Urinary bladder (tissue), 4 donors: Measurements from ENCODE around the gene LRRC70. TPM values are rescaled to one million over a fixed set of nuclear protein-coding genes. Genes with fewer than 3 reads are reported as not detected.

Experiments used
- DNase-seq: peaks from one replicate; pipeline ENCODE4 v3.0.0-alpha.2; 2015; ENCODE audit errors: extremely low spot score
- H3K27ac ChIP-seq: one replicate; pipeline ENCODE4 v1.5.1; 2013; ENCODE audit warnings: low read depth, mild to moderate bottlenecking, moderate library complexity
- H3K36me3 ChIP-seq: one replicate; pipeline ENCODE4 v1.6.1; 2013; ENCODE audit warnings: mild to moderate bottlenecking, moderate library complexity; ENCODE audit not compliant: insufficient read depth
- H3K4me1 ChIP-seq: one replicate; pipeline ENCODE4 v1.6.1; 2013; ENCODE audit warnings: mild to moderate bottlenecking, moderate library complexity; ENCODE audit not compliant: insufficient read depth
- H3K4me3 ChIP-seq: one replicate; pipeline ENCODE4 v1.5.1; 2013; ENCODE audit warnings: low read depth, low read length
- WGBS: extraction: QIAGEN DNeasy Blood & Tissue Kit; methylation state at CpG from one replicate; pipeline ENCODE4 v1.1.7; 2013; 5-methylcytosine and 5-hydroxymethylcytosine counted together
- polyA plus RNA-seq: library from polyadenylated mRNA; stranded (reverse); fragments of 200-250 nt; gene quantifications from one replicate; pipeline ENCODE4 v1.2.3, GENCODE V29; 2013
- total RNA-seq: library from RNA; depleted of rRNA; stranded (reverse); fragments of >200 nt; gene quantifications from one replicate; pipeline ENCODE4 v1.2.3, GENCODE V29; 2014
- donor health status: healthy with polysubstance abuse.
- donor health status: healthy.

Gene LRRC70, protein sequence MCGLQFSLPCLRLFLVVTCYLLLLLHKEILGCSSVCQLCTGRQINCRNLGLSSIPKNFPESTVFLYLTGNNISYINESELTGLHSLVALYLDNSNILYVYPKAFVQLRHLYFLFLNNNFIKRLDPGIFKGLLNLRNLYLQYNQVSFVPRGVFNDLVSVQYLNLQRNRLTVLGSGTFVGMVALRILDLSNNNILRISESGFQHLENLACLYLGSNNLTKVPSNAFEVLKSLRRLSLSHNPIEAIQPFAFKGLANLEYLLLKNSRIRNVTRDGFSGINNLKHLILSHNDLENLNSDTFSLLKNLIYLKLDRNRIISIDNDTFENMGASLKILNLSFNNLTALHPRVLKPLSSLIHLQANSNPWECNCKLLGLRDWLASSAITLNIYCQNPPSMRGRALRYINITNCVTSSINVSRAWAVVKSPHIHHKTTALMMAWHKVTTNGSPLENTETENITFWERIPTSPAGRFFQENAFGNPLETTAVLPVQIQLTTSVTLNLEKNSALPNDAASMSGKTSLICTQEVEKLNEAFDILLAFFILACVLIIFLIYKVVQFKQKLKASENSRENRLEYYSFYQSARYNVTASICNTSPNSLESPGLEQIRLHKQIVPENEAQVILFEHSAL
- total RNA-seq (18.1 TPM), polyA plus RNA-seq (5.4 TPM)

DNA sequence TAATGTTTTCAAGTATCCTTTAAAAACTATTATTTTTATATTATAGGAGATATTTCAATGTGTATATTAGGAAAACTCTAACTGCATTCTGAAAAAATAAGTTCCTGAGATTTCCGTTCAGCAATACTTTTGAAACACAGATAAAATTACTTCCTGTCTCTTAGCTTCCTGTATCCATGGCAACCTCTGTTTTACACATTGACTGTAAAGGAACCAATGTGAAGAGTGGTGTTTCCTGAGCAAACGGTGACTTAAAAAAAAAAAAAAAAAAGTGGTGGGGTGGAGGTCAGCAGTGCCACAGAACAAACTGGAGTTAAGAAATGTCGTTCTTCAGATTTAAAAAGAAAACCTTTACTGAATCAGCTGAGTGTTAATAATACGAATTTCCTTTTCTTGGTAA is at the start of gene LRRC70:
Gene LRRC70, plus strand, starts transcription at position 280 of the 400 bp plus-strand sequence. CDS start 620 bp downstream, outside the sequence.
- WGBS, result 58% methylated on average over 4 of the region's 4 CpGs
- no peak for DNase-seq
- Histone ChIP-seq H3K36me3 (peaks cover 2% of the 10 kb centered on the region), H3K4me3 (no peak within 1 kb of the TSS), H3K4me1 (no peaks in the 10 kb centered on the region), H3K27ac (no peak within 1 kb of the TSS)

DNA sequence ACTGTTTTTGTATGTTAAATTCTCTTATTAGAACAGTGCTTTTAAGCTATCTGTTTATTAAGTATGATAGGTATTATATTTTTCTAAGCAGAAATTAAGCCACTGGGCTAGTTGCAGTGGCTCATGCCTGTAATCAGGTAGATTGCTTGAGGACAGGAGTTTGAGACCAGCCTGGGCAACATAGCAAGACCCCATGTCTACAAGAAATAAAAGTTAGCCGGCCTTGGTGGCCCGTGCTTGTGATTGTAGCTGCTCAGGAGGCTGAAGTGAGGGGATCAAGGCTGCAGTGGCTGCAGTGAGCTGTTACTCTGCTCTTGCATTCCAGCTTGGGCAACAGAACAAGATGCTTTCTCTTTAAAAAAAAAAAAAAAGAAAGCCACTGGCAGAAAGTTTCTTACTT is 45.0 kb upstream of the LRRC70 start:
- no peak for DNase-seq
- WGBS, result 93% methylated on average over 2 of the region's 2 CpGs
- Histone ChIP-seq H3K4me3 (no peak overlapping the region), H3K4me1 (no peaks in the 10 kb centered on the region), H3K36me3 (peaks cover 1% of the 10 kb centered on the region), H3K27ac (no peak overlapping the region)

DNA sequence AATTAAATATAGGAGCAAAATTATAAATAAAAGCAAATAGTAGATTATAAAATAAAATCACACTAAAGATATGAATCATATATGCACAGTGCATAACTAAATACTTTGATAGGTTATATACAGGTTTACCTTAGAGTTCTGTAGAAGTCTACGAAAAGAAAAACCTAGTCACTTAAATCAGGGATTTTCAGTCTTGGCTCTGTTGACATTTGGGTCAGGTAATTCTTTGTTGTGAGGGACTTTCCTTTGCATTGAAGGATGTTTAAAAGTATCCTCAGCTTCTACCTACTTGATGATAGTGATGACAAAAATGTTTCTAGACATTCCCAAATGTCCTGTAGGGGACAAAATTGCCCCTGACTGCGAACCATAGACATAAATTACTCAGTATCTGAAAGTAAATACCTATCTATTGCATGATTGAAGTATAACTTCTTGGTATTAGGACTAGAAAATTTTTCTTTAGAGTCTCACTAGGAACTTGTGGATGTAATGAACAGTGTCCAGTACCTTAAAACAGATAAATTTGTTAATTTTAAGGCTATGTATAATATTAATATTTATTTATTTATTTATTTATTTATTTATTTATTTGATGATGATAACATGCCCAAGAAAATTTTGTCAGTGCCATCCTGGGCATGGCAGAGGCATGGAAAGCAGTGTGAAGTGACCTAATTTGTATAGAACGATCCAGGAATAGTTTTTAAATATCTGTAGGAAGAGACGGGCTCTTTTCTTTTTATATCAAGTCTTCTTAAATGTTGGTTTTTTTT is 44.0 kb upstream of the LRRC70 start:
- Histone ChIP-seq H3K36me3 (peaks cover 2% of the 10 kb centered on the region), H3K4me1 (no peaks in the 10 kb centered on the region), H3K4me3 (no peak overlapping the region), H3K27ac (no peak overlapping the region)
- WGBS, result 76% methylated on average over 4 of the region's 4 CpGs
- no peak for DNase-seq

DNA sequence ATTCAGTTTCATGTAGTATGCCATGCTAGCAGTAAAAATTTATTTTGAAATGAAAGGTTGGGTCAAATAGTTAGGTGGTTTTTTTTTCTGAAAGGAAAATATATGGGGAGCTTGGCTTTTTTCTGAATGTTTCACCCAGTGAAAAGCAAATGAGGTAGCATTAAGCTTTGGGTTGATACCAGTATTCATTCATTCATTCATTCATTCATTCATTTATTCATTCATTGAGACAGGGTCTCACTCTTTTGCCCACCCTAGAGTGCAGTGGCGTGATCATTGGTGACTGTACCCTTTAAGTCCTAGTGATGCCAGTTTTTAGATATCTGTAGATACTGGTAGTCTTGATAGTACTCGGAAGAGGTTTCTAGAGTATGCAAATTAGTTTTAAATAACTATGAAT is 42.4 kb upstream of the LRRC70 start:
- Histone ChIP-seq H3K36me3 (peaks cover 4% of the 10 kb centered on the region), H3K4me3 (no peak overlapping the region), H3K27ac (no peak overlapping the region), H3K4me1 (no peaks in the 10 kb centered on the region)
- DNase-seq, result no peak
- 97% methylated on average over 2 of the region's 2 CpGs for WGBS

DNA sequence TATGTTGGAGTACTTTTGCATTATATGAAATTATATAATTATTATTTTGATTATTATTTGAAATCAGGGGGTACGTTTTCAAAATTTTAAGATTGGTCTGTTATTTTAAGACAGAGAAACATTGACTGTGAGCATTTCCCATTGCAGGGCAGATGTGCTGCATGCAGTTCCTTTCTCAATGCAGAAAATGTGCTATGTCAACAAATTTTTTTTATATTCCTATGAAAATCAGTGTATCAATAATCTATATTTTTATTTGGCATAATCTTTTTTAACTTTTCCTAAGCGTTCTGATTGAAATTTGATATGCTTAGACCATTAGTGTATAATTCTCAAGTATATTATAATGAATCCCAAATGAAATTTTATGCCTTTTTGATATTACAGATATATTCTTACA is 41.8 kb upstream of the LRRC70 start:
- 96% methylated on average over 2 of the region's 2 CpGs for WGBS

DNA sequence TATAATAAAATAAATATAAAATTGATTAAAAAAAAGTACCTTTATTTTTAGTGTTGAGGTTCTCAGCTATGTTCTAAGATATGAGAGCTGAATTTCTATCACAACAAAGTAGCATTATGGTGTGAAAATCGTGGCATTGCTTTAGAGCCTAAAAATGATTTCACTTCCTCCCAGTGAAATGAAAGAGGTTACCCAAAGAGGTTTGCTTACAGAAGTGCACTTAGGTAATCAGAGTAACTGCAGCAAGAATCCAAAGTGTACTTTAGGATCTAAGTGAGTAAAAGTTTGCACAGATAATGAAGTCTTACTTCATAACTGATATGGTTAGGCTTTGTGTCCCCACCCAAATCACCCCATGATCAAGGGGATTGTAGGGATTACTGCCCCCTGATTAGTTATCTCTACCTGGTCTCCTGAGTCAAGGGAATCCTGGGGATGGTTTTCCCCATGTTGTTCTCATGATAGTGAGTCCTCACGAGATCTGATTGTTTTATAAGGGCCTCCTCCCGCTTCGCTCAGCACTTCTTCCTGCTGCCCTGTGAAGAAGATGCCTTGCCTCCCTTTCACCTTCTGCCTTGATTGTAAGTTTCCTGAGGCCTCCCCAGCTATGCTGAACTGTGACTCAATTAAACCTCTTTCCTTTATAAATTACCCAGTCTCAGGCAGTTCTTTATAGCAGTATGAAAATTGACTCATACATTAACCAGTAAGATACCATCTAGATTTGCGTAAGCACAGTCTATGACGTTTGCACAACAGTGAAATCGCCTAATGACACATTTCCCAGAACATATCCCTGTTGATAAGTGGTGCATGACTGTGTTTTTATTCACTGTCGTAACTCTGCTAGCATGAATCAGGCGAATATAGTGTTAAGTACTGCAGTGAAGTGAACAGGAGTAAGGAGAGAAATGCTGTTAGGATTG is 40.3 kb upstream of the LRRC70 start:
- H3K4me3 ChIP-seq, result no peak overlapping the region
- H3K4me1 ChIP-seq, result no peaks in the 10 kb centered on the region
- no peak for DNase-seq
- 88% methylated on average over 9 of the region's 9 CpGs for WGBS
- peaks cover 4% of the 10 kb centered on the region for H3K36me3 ChIP-seq
- no peak overlapping the region for H3K27ac ChIP-seq

More for the DNA sequence above, 41.8 kb upstream of the LRRC70 start:
- Histone ChIP-seq H3K27ac (no peak overlapping the region), H3K36me3 (peaks cover 4% of the 10 kb centered on the region), H3K4me1 (no peaks in the 10 kb centered on the region), H3K4me3 (no peak overlapping the region)
- DNase-seq, result no peak

DNA sequence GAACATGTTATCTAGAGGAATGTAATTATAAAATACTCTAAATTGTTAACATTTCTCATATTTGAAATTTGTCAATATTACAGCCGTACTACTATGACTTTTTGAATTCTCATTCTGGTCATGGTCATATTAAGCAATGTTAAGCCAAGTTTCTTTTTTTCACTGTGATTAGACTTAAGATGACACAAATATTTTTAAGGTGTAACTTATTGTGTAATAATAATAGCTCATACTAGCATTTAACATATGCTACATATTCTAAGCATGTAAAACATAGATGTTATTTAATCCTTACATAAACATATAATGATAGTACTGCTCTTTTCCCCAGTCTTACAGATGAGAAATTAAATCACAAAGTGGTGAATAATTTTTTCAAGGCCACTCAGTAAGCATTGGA is 35.9 kb upstream of the LRRC70 start:
- Histone ChIP-seq H3K4me1 (no peaks in the 10 kb centered on the region), H3K27ac (no peak overlapping the region), H3K36me3 (peaks cover 4% of the 10 kb centered on the region), H3K4me3 (no peak overlapping the region)
- WGBS, result 99% methylated on average over 1 of the region's 1 CpG
- DNase-seq, result no peak

DNA sequence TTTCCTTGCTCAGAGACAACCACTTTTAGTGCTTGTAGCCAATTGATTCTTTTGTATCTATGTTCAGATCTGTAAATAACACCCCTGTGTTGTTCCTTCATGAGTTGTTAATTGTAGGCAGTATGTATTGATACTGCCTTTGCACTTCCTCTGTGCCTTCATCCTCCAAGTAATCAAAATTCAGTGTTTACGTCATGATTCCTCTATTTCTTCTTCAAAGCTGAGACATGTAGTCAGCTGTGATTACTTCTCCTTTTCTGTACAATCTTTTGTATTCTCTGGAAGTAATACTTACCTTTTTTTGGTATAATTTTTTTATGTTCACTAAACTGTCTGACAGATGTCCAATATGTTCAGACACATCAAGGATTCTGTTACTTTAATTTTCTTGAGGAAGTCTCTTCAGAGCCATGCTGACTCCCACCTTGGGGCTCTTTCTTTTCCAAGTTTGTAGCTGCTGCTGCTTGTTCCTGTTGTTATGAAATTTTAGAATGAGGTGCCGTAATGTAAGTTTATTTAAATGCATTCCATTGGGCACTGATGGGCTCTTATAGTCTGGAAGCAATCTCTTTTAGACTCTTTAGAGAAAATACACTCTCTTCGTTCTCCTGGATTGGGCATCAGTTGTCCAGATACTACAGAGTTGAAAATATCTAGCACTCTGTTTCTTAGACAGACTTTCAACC is 30.5 kb upstream of the LRRC70 start:
- no peak overlapping the region for H3K4me3 ChIP-seq
- H3K27ac ChIP-seq, result no peak overlapping the region
- no peaks in the 10 kb centered on the region for H3K36me3 ChIP-seq
- no peaks in the 10 kb centered on the region for H3K4me1 ChIP-seq
- WGBS, result 69% methylated on average over 3 of the region's 3 CpGs
- DNase-seq, result no peak

DNA sequence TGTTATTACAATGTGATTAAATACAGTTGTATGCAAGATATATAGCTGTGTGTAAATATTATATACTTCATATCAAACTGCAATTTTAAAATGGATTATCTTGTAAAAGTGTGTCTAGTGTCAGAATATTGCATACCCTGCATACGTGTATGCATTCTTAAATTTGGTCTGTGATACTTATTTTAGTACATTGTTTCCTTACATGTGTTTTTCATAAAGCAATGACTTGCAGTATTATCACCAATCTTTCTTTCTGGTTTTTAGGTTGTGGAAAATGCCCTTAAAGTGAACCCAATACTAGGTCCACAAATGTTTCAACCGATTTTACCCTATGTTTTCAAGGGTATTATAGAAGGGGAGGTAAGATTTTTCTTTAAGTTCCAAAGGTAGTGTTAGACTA is 28.5 kb upstream of the LRRC70 start:
- H3K36me3 ChIP-seq, result no peaks in the 10 kb centered on the region
- H3K27ac ChIP-seq, result no peak overlapping the region
- DNase-seq, result no peak
- no peak overlapping the region for H3K4me3 ChIP-seq
- no peaks in the 10 kb centered on the region for H3K4me1 ChIP-seq
- WGBS, result 88% methylated on average over 2 of the region's 2 CpGs

DNA sequence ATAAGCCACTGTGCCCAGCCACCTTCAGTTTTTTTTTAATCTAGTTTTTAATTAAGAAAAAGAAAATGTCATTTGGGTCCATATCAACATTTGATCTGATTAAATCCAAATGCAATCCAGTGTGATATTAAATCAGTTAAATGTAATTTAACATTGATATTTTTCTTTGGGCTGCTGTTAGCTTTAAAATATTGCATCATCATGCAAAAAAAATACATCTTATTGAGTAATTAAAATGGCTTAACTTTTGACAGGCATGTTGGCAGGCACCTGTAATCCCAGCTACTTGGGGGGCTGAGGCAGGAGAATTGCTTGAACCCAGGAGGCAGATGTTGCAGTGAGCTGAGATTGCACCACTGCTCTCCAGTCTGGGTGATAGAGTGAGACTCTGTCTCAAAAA is 22.7 kb upstream of the LRRC70 start:
- H3K36me3 ChIP-seq, result no peaks in the 10 kb centered on the region
- H3K4me3 ChIP-seq, result no peak overlapping the region
- no peak overlapping the region for H3K27ac ChIP-seq
- DNase-seq, result no peak
- H3K4me1 ChIP-seq, result no peaks in the 10 kb centered on the region

DNA sequence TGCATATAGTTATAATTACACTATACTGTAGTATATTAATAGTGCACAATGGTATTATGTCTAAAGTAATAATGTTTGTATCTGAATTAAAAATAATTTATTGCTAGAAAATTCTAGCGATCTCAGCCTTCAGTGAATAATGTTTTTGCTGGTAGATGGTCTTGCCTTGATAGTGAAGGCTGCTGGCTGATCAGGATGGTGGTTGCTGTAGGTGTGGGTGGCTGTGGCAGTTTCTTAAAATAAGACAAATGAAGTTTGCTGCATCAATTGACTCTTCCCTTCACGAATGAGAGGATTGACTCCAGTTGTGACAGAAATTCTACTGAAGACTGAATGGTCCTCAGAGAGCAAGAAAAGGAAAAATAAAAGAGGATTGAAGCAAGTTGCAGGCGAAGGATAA is 19.7 kb upstream of the LRRC70 start:
- H3K4me1 ChIP-seq, result no peaks in the 10 kb centered on the region
- WGBS, result 95% methylated on average over 3 of the region's 3 CpGs
- peaks cover 3% of the 10 kb centered on the region for H3K36me3 ChIP-seq
- no peak overlapping the region for H3K4me3 ChIP-seq
- H3K27ac ChIP-seq, result no peak overlapping the region
- DNase-seq, result no peak

DNA sequence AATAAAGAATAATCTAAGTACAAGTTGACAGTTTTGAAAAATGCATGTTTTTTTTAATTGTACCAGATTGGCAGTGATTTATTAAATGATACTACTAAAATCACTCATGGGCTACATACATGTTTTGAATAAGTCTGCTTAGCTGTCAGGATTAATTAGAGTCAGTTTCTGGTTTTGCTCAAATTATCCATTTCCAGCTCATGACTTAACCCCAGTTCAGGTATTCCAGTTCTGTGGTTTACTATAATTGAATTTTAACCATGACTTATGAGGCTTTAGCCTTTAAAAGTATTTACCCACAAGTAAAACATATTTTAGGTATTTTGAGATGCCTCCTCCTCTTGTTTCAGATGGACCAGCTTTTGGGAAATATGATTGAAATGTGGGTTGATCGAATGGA is 17.8 kb upstream of the LRRC70 start:
- WGBS, result 97% methylated on average over 1 of the region's 1 CpG
- no peak for DNase-seq
- no peak overlapping the region for H3K27ac ChIP-seq
- H3K36me3 ChIP-seq, result peaks cover 3% of the 10 kb centered on the region
- no peaks in the 10 kb centered on the region for H3K4me1 ChIP-seq
- no peak overlapping the region for H3K4me3 ChIP-seq

DNA sequence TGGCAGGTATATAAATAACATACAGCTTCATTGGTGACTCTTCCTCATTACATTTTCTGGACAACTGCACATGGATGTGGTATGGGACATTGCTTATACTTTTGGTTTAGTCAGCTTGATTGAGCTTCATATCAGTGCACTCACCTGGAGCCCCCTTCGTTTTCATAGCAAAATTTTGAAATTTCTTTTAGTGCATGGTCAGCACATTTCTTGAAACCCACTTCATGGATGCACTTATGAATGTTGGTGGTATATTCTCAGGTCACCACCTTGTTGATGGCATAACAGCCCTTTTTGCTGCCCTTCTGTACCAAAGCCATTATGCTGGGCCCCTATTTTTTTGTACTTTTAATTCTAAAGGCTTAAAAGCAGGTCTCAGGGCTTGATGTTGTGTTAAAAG is 16.7 kb upstream of the LRRC70 start:
- 94% methylated on average over 1 of the region's 1 CpG for WGBS
- peaks cover 5% of the 10 kb centered on the region for H3K36me3 ChIP-seq
- no peak for DNase-seq

More for the DNA sequence above, 16.7 kb upstream of the LRRC70 start:
- Histone ChIP-seq H3K4me1 (no peaks in the 10 kb centered on the region), H3K4me3 (no peak overlapping the region), H3K27ac (no peak overlapping the region)
